H1 (cell line): ENCODE measurements around the gene ZNF366. TPM values are rescaled to one million over a fixed set of nuclear protein-coding genes. Genes with fewer than 3 reads are reported as not detected.

ENCODE experiments used
- CTCF ChIA-PET: fragments of 300-600 bp; sonication (Branson Sonifier 250); formaldehyde crosslinking; loops from one replicate; lab custom pipeline; 2021; ENCODE audit not compliant: partially characterized antibody; lab: Charles Lee
- POLR2A ChIA-PET: fragments of 300-600 bp; sonication (Branson Sonifier 250); formaldehyde crosslinking; loops from one replicate; lab custom pipeline; 2021; ENCODE audit warnings: inconsistent platforms; ENCODE audit not compliant: partially characterized antibody; lab: Charles Lee
- DNase-seq, 2 experiments: peaks; one replicate each; pipeline versions ENCODE4 v3.0.0 to v3.0.0-alpha.2; 2010 to 2022; ENCODE audit warnings: low spot score in 2 of 2, low read depth in 1 of 2, mixed read lengths in 1 of 2
- FAIRE-seq: peaks from 2 replicates; lab custom pipeline; 2011; peaks lifted over from hg19 to GRCh38; lab: Jason Lieb, UNC
- H2AFZ ChIP-seq: 2 replicates; pipeline ENCODE4 v1.8.1; 2012; ENCODE audit warnings: low read length, inconsistent platforms
- H2AK5ac ChIP-seq: 2 replicates; pipeline ENCODE4 v1.6.1; 2013; ENCODE audit warnings: low read depth, low read length
- H2BK120ac ChIP-seq: replicated peaks from 2 replicates; pipeline ENCODE3; 2013; ENCODE audit warnings: low read depth, low read length, inconsistent platforms
- H2BK12ac ChIP-seq: 2 replicates; pipeline ENCODE4 v1.6.1; 2013; ENCODE audit warnings: low read depth, low read length
- H2BK15ac ChIP-seq: 2 replicates; pipeline ENCODE4 v1.6.1; 2013; ENCODE audit warnings: low read length
- H2BK20ac ChIP-seq: 2 replicates; pipeline ENCODE4 v1.6.1; 2013; ENCODE audit warnings: low read length
- H2BK5ac ChIP-seq: 2 replicates; pipeline ENCODE4 v1.6.1; 2013; ENCODE audit warnings: low read depth, low read length
- H3K14ac ChIP-seq: 2 replicates; pipeline ENCODE4 v1.6.1; 2013; ENCODE audit warnings: inconsistent platforms; ENCODE audit not compliant: insufficient read length
- H3K18ac ChIP-seq: 2 replicates; pipeline ENCODE4 v1.6.1; 2013; ENCODE audit warnings: low read length; ENCODE audit errors: extremely low read depth
- H3K23ac ChIP-seq: 2 replicates; pipeline ENCODE4 v1.6.1; 2013; ENCODE audit warnings: inconsistent platforms; ENCODE audit not compliant: insufficient read length
- H3K23me2 ChIP-seq: 2 replicates; pipeline ENCODE4 v1.6.1; 2013; ENCODE audit warnings: low read depth, low read length
- H3K27ac ChIP-seq: 2 replicates; pipeline ENCODE4 v1.6.1; 2011; ENCODE audit warnings: low read depth, low read length, inconsistent platforms
- H3K27me3 ChIP-seq, 4 experiments: replicated peaks in 1 of 4; 1 replicate in 1 of 4; 2 replicates in 3 of 4; pipeline versions ENCODE4 v1.6.1 to v1.8.1; 2011 to 2013; ENCODE audit warnings: low read length in 3 of 4, mild to moderate bottlenecking in 3 of 4, inconsistent platforms in 2 of 4, mixed read lengths in 2 of 4, moderate library complexity in 1 of 4; ENCODE audit not compliant: control insufficient read depth in 3 of 4, insufficient read depth in 3 of 4; ENCODE audit errors: extremely low read depth in 1 of 4
- H3K36me3 ChIP-seq, 4 experiments: 2 replicates each; pipeline versions ENCODE4 v1.6.1 to v1.8.1; 2011 to 2013; ENCODE audit warnings: mild to moderate bottlenecking in 4 of 4, low read length in 3 of 4, moderate library complexity in 2 of 4, control low read depth in 1 of 4, inconsistent platforms in 1 of 4; ENCODE audit not compliant: insufficient read depth in 4 of 4, control insufficient read depth in 2 of 4
- H3K4ac ChIP-seq: replicated peaks from 2 replicates; pipeline ENCODE3; 2013; ENCODE audit warnings: low read length, low read depth, mixed read lengths, inconsistent platforms; ENCODE audit not compliant: insufficient read length
- H3K4me1 ChIP-seq, 4 experiments: replicated peaks in 1 of 4; 1 replicate in 1 of 4; 2 replicates in 3 of 4; pipeline versions ENCODE4 v1.6.1 to v1.8.1; 2011 to 2013; ENCODE audit warnings: low read length in 3 of 4, inconsistent platforms in 2 of 4, mixed read lengths in 1 of 4; ENCODE audit not compliant: insufficient read depth in 4 of 4, control insufficient read depth in 3 of 4
- H3K4me2 ChIP-seq, 2 experiments: 2 replicates each; pipeline versions ENCODE4 v1.6.1 to v1.8.1; 2011 to 2013; ENCODE audit warnings: low read depth in 2 of 2, low read length in 2 of 2, control low read depth in 1 of 2, inconsistent platforms in 1 of 2, mild to moderate bottlenecking in 1 of 2; ENCODE audit not compliant: insufficient read depth in 1 of 2
- H3K4me3 ChIP-seq, 4 experiments: fragments of 200-600, 300-600 bp in 1 of 4; sonication (generic), shearing (Covaris generic), sonication (Bioruptor Twin) in 1 of 4; 2 replicates each; pipeline versions ENCODE4 v1.5.1 to v1.8.1; 2011 to 2016; ENCODE audit warnings: low read length in 4 of 4, low read depth in 3 of 4, control low read depth in 2 of 4, inconsistent platforms in 2 of 4, mild to moderate bottlenecking in 2 of 4, mixed read lengths in 1 of 4, moderate library complexity in 1 of 4; ENCODE audit not compliant: insufficient read depth in 2 of 4; ENCODE audit errors: extremely low read depth in 1 of 4
- H3K56ac ChIP-seq: replicated peaks from 2 replicates; pipeline ENCODE3; 2013; ENCODE audit warnings: low read depth, mild to moderate bottlenecking, mixed read lengths, low read length, inconsistent platforms; ENCODE audit not compliant: insufficient read length
- H3K79me1 ChIP-seq: 2 replicates; pipeline ENCODE4 v1.6.1; 2013; ENCODE audit warnings: low read depth, low read length, control low read depth
- H3K79me2 ChIP-seq, 2 experiments: 2 replicates each; pipeline versions ENCODE4 v1.6.1 to v1.8.1; 2012 to 2013; ENCODE audit warnings: low read length in 2 of 2, mild to moderate bottlenecking in 2 of 2, inconsistent platforms in 1 of 2; ENCODE audit not compliant: insufficient read depth in 2 of 2, control insufficient read depth in 1 of 2
- H3K9ac ChIP-seq, 4 experiments: replicated peaks in 1 of 4; 1 replicate in 1 of 4; 2 replicates in 3 of 4; pipeline versions ENCODE4 v1.6.1 to v1.8.1; 2011 to 2013; ENCODE audit warnings: low read depth in 3 of 4, low read length in 3 of 4, control low read depth in 2 of 4, mild to moderate bottlenecking in 2 of 4, moderate library complexity in 2 of 4, inconsistent platforms in 1 of 4; ENCODE audit errors: extremely low read depth in 1 of 4
- H3K9me3 ChIP-seq, 2 experiments: 2 replicates each; pipeline versions ENCODE4 v1.6.1 to v1.8.1; 2012 to 2013; ENCODE audit warnings: mild to moderate bottlenecking in 2 of 2, moderate library complexity in 2 of 2, control low read depth in 1 of 2, inconsistent platforms in 1 of 2, low read depth in 1 of 2, low read length in 1 of 2, mixed read lengths in 1 of 2; ENCODE audit not compliant: insufficient read depth in 2 of 2
- H4K20me1 ChIP-seq, 2 experiments: replicated peaks in 1 of 2; 2 replicates each; pipeline versions ENCODE3 to v1.8.1; 2011 to 2013; ENCODE audit warnings: inconsistent platforms in 2 of 2, low read length in 2 of 2, mild to moderate bottlenecking in 1 of 2; ENCODE audit not compliant: insufficient read depth in 2 of 2, control insufficient read depth in 1 of 2
- H4K5ac ChIP-seq: 2 replicates; pipeline ENCODE4 v1.6.1; 2013; ENCODE audit warnings: low read length, low read depth, mixed read lengths, inconsistent platforms; ENCODE audit not compliant: insufficient read length
- H4K8ac ChIP-seq: 2 replicates; pipeline ENCODE4 v1.8.0; 2013; ENCODE audit warnings: mild to moderate bottlenecking, moderate library complexity, low read length, inconsistent platforms; ENCODE audit not compliant: insufficient read depth; ENCODE audit errors: extremely low read depth
- H4K91ac ChIP-seq: replicated peaks from 2 replicates; pipeline ENCODE3; 2013; ENCODE audit warnings: low read length, mixed read lengths, inconsistent platforms; ENCODE audit not compliant: insufficient read length
- BACH1 ChIP-seq: IDR thresholded peaks from 2 replicates; pipeline ENCODE4 v1.6.1; 2012; ENCODE audit warnings: low read length, improper control_type of control experiment
- BCL11A ChIP-seq, 2 experiments: IDR thresholded peaks; one replicate each; pipeline ENCODE4 v1.6.1; 2011; ENCODE audit warnings: low read depth in 2 of 2, low read length in 2 of 2, mild to moderate bottlenecking in 2 of 2
- MAX ChIP-seq: IDR thresholded peaks from 2 replicates; pipeline ENCODE4 v1.6.1; 2012; ENCODE audit warnings: inconsistent platforms
- POLR2AphosphoS5 ChIP-seq: IDR thresholded peaks from 2 replicates; pipeline ENCODE4 v1.6.1; 2011; ENCODE audit warnings: low read depth, low read length
- SP2 ChIP-seq: IDR thresholded peaks from 2 replicates; pipeline ENCODE4 v1.6.1; 2012; ENCODE audit warnings: mild to moderate bottlenecking, low read length, inconsistent platforms
- TBP ChIP-seq: IDR thresholded peaks from 2 replicates; pipeline ENCODE4 v1.6.1; 2011; ENCODE audit warnings: low read depth, low read length, improper control_type of control experiment
- WGBS, 2 experiments: shearing (Covaris generic) in 1 of 2; methylation state at CpG; one replicate each; pipeline versions ENCODE4 v1.1.6 to v1.1.7; 2013 to 2015; ENCODE audit warnings: low lambda C conversion rate in 2 of 2, mixed read lengths in 2 of 2, inconsistent platforms in 1 of 2, low coverage in 1 of 2, missing lambda C conversion rate in 1 of 2; ENCODE audit not compliant: insufficient replicate concordance in 2 of 2, insufficient coverage in 1 of 2, insufficient read length in 1 of 2; ENCODE audit errors: extremely low coverage in 1 of 2, missing lambda C conversion rate in 1 of 2; 5-methylcytosine and 5-hydroxymethylcytosine counted together
- polyA plus RNA-seq, 7 experiments: library from polyadenylated mRNA; depleted of rRNA in 3 of 7; stranded (reverse) in 5 of 7; unstranded in 2 of 7; fragments of >200 nt in 5 of 7; fragments of 200-250 nt in 2 of 7; gene quantifications; 1 replicate in 5 of 7; 2 replicates in 1 of 7; 4 replicates in 1 of 7; pipeline versions ENCODE4 v1.2.1 to v1.2.3, GENCODE V29; 2011 to 2013; ENCODE audit warnings: missing spikeins in 2 of 7, mixed read lengths in 2 of 7
- total RNA-seq: library from RNA; stranded (reverse); fragmentation: NEBNext Ultra II Directional; extraction: Animal tissue kit (Norgen Biotek cat#: 25700); gene quantifications from 2 replicates; pipeline ENCODE4 v1.2.1, GENCODE V29; 2021

Gene ZNF366
- total and polyA plus RNA-seq, 2 of the 8 experiments (the other 6 are each of a cell fraction or from before 2014, with no cell fraction given): not detected

GRCh38 chr5:72531496-72532190, 24.4 kb upstream of the ZNF366 start:
- Histone ChIP-seq H3K4me1 (peaks cover 0 to 3% (median 0%) of the 10 kb centered on the region in 4 experiments; a peak in 1 of 7 replicates), H4K91ac (no peak overlapping the region), H3K4me2 (no peak overlapping the region), H2AK5ac (no peak overlapping the region), H2BK5ac (no peak overlapping the region), H2BK12ac (no peak overlapping the region), H3K23me2 (no peaks in the 10 kb centered on the region), H3K56ac (no peak overlapping the region), H2BK20ac (no peak overlapping the region), H3K36me3 (no peaks in the 10 kb centered on the region), H3K23ac (no peak overlapping the region), H3K14ac (no peak overlapping the region), H2BK15ac (no peak overlapping the region), H3K27me3 (no peaks in the 10 kb centered on the region), H4K8ac (peak overlapping the region; percentile 62; the same call in 1 of the 2 replicates), H4K20me1 (no peaks in the 10 kb centered on the region), H3K79me2 (no peaks in the 10 kb centered on the region), H3K4me3 (no peak overlapping the region), H3K9me3 (no peaks in the 10 kb centered on the region), H3K27ac (no peak overlapping the region), H3K4ac (no peak overlapping the region), H2AFZ (no peak overlapping the region), H3K18ac (no peak overlapping the region), H3K79me1 (no peaks in the 10 kb centered on the region), H2BK120ac (no peak overlapping the region), H3K9ac (no peak overlapping the region), H4K5ac (no peak overlapping the region)
- CTCF ChIA-PET: interaction anchor here (0.6 kb wide), 1 partner anchor 163 kb away, joined by 4 read pairs; no protein-coding TSS in a partner anchor
- DNase-seq: no peak
- 81% methylated on average over 4 of the region's 4 CpGs; no CpG with 5 or more reads in 1 of the 2 experiments for WGBS, 2 experiments
- POLR2A ChIA-PET: no interaction called here
- no peak for FAIRE-seq
- no peak for TF ChIP-seq TBP
- no peak for TF ChIP-seq MAX
- TF ChIP-seq SP2: no peak
- no peak for TF ChIP-seq POLR2AphosphoS5
- no peak for TF ChIP-seq BCL11A (IDR thresholded peaks at IDR 0.05; ENCODE audit: low read depth in 2 of 2, low read length in 2 of 2)
- no peak for TF ChIP-seq BACH1
